OCI-LY3 (cell line): ENCODE measurements around the gene FAM43A.

ENCODE experiments used
- CTCF ChIP-seq: fragments of 200-600, 300-600 bp; sonication (generic); IDR thresholded peaks from 2 replicates; pipeline ENCODE4 v1.5.1; 2014; ENCODE audit warnings: antibody characterized with exemption, low read length, low read depth
- EZH2phosphoT487 ChIP-seq: fragments of 200-600 bp; shearing (Covaris generic); IDR thresholded peaks from 2 replicates; pipeline ENCODE4 v1.6.1; 2018; ENCODE audit warnings: antibody characterized with exemption, mixed run types, low read depth

DNA sequence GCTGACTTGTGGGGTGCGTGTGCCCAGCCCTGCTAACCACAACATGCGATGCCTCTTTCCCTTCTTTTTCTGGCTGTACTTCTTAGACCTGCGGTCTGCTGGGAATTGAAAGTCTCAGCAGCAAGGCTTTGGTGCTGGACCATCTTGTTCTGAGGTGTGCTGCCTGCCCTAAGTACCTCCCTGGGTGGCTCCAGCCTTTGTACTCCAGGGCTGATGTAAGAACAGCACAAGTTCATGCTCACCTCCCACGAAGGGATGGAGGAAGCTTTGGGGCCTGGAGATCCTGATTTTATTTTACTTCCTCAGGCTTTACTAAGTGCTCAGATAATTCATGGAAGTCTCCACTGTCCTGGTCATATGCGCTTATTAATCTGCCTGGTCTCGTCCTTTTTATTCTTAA, 28.9 kb downstream of the FAM43A start:
- TF ChIP-seq CTCF, result no peak
- no peak for TF ChIP-seq EZH2phosphoT487
